ENCODE data around the gene ZNF385C.

DNA sequence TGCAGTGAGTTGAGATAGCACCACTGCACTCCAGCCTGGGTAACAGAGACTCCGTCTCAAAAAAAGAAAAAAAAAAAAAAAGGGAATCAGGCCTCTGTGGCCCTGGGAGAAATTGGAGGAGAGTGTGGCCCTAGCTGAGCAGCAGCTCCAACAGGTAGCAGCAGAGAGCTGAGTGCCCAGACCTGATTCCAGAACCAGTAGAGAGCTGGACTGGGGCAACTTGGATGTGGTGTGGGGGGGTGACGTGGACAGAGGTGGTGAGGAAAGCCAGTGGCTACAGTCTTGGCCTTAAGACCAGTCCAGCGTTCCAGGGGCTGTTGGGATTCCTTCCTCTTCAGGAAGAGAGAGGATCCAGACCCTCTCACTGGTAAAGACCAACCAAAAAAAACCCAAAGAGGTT lies 26.0 kb upstream of the ZNF385C start:
- TF ChIP-seq, protein P1, sequence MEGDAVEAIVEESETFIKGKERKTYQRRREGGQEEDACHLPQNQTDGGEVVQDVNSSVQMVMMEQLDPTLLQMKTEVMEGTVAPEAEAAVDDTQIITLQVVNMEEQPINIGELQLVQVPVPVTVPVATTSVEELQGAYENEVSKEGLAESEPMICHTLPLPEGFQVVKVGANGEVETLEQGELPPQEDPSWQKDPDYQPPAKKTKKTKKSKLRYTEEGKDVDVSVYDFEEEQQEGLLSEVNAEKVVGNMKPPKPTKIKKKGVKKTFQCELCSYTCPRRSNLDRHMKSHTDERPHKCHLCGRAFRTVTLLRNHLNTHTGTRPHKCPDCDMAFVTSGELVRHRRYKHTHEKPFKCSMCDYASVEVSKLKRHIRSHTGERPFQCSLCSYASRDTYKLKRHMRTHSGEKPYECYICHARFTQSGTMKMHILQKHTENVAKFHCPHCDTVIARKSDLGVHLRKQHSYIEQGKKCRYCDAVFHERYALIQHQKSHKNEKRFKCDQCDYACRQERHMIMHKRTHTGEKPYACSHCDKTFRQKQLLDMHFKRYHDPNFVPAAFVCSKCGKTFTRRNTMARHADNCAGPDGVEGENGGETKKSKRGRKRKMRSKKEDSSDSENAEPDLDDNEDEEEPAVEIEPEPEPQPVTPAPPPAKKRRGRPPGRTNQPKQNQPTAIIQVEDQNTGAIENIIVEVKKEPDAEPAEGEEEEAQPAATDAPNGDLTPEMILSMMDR (IDR thresholded peaks at IDR 0.05): no peak
- no peak for TF ChIP-seq POLR2AphosphoS5 (IDR thresholded peaks at IDR 0.05)
